K562 (cell line): Measurements from ENCODE around the gene ZNF581. TPM values are rescaled to one million over a fixed set of nuclear protein-coding genes. Genes with fewer than 3 reads are reported as not detected.
A peak's percentile ranks its signal among the peaks of the same experiment; 100 is the strongest.

Experiments used
- ASH1L ChIP-seq: fragments of 450-650 bp; IDR thresholded peaks from 2 replicates; pipeline ENCODE4 v1.6.1; 2018; ENCODE audit warnings: borderline replicate concordance, mild to moderate bottlenecking, low read depth; ENCODE audit not compliant: partially characterized antibody
- DLX4 ChIP-seq: fragments of 250-450 bp; sonication (Bioruptor Pico); IDR thresholded peaks from 2 replicates; pipeline ENCODE4 v1.6.1; 2021; ENCODE audit warnings: mild to moderate bottlenecking
- ETV6 ChIP-seq, 3 experiments: fragments of 150-350 bp in 1 of 3; sonication (generic) in 1 of 3; formaldehyde crosslinking in 1 of 3; IDR thresholded peaks; 2 replicates each; pipeline versions ENCODE4 v1.6.1 to v1.8.0; 2014 to 2022; ENCODE audit warnings: borderline replicate concordance in 2 of 3, low read depth in 2 of 3, antibody characterized with exemption in 1 of 3, low read length in 1 of 3, mild to moderate bottlenecking in 1 of 3, missing genetic modification reagents in 1 of 3
- FOXK2 ChIP-seq, 2 experiments: fragments of 450-650 bp; IDR thresholded peaks in 1 of 2; conservative IDR thresholded peaks in 1 of 2; 2 replicates each; pipeline ENCODE4 v1.6.1; 2016; ENCODE audit warnings: low read depth in 2 of 2, mild to moderate bottlenecking in 1 of 2
- GABPA ChIP-seq: fragments of 200-800 bp; sonication (Bioruptor generic); conservative IDR thresholded peaks from 2 replicates; pipeline ENCODE4 v1.6.1; 2016; ENCODE audit warnings: low read depth, missing genetic modification characterization, missing compliant biosample characterization
- MEF2A ChIP-seq: IDR thresholded peaks from 2 replicates; pipeline ENCODE4 v1.6.1; 2011; ENCODE audit warnings: low read depth, mild to moderate bottlenecking, low read length, moderate library complexity; ENCODE audit not compliant: control insufficient read depth
- NCOA6 ChIP-seq: fragments of 450-650 bp; IDR thresholded peaks from 2 replicates; pipeline ENCODE4 v1.6.1; 2017; ENCODE audit warnings: mild to moderate bottlenecking
- NFRKB ChIP-seq: fragments of 450-650 bp; IDR thresholded peaks from 2 replicates; pipeline ENCODE4 v1.6.1; 2016; ENCODE audit warnings: low read depth
- PREB ChIP-seq: sonication (generic); formaldehyde crosslinking; IDR thresholded peaks from 2 replicates; pipeline ENCODE4 v1.8.1; 2023; ENCODE audit warnings: mild to moderate bottlenecking, missing genetic modification reagents
- SRF ChIP-seq, 2 experiments: fragments of 250-450, 450-650 bp in 1 of 2; sonication (Bioruptor Pico) in 1 of 2; sonication (generic) in 1 of 2; formaldehyde crosslinking; IDR thresholded peaks; 2 replicates each; pipeline versions ENCODE4 v1.5.0 to v1.5.1; 2020 to 2022; ENCODE audit warnings: mild to moderate bottlenecking in 1 of 2, missing genetic modification reagents in 1 of 2
- XRCC3 ChIP-seq: fragments of 450-650 bp; IDR thresholded peaks from 2 replicates; pipeline ENCODE4 v1.6.1; 2017; ENCODE audit warnings: mild to moderate bottlenecking, moderate library complexity
- polyA plus RNA-seq, 8 experiments: library from polyadenylated mRNA; depleted of rRNA in 4 of 8; stranded (reverse) in 5 of 8; unstranded in 3 of 8; fragments of >200 nt; fragmentation: Nextera tagmentation in 2 of 8; fragmentation: Illumina TruSeq in 1 of 8; extraction: Ambion mirVana in 2 of 8; extraction: Trizol in 1 of 8; gene quantifications; 2 replicates each; pipeline versions ENCODE4 v1.2.1 to v1.2.3, GENCODE V29; 2011 to 2014; ENCODE audit warnings: inconsistent platforms in 1 of 8, missing spikeins in 1 of 8
- total RNA-seq, 7 experiments: library from RNA; depleted of rRNA in 6 of 7; stranded (reverse); fragments of >200 nt in 6 of 7; fragmentation: Illumina TruSeq in 2 of 7; extraction: Trizol in 2 of 7; gene quantifications; 2 replicates each; pipeline versions ENCODE4 v1.2.1 to v1.2.3, GENCODE V29; 2011 to 2021; ENCODE audit warnings: low replicate concordance in 1 of 7
- TF ChIP-seq, protein P1 (sequence below): fragments of 450-650 bp; IDR thresholded peaks from 2 replicates; pipeline ENCODE4 v1.6.1; 2016; ENCODE audit warnings: borderline replicate concordance
- TF ChIP-seq, protein P2 (sequence below): fragments of 450-650 bp; IDR thresholded peaks from 2 replicates; pipeline ENCODE4 v1.6.1; 2016; ENCODE audit warnings: low read depth

ZNF581 gene
- total and polyA plus RNA-seq, 9 of the 15 experiments (the other 6 are each of a cell fraction or from before 2014, with no cell fraction given): 2.4 to 39.4 (median 15.4) TPM

DNA sequence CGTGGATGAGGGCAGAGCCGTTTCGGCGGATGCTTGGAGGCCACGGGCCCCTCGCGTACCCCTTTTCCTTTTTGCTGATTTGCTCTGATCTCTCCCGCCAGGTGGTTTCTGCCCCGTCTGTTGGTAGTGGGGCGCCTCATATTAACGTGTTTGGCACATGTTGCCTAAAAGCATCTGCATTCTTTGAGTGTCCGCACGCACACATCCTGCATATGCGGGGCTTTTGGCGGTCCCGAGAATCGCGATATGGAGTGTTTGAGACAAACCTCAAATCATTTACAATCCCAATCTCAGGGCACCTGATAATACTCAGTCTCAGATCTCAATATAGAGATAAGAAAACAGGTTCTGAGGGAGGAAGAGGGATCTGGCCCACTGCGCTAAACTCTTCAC, 12.2 kb downstream of the ZNF581 start (continued):
- TF ChIP-seq, protein P1, sequence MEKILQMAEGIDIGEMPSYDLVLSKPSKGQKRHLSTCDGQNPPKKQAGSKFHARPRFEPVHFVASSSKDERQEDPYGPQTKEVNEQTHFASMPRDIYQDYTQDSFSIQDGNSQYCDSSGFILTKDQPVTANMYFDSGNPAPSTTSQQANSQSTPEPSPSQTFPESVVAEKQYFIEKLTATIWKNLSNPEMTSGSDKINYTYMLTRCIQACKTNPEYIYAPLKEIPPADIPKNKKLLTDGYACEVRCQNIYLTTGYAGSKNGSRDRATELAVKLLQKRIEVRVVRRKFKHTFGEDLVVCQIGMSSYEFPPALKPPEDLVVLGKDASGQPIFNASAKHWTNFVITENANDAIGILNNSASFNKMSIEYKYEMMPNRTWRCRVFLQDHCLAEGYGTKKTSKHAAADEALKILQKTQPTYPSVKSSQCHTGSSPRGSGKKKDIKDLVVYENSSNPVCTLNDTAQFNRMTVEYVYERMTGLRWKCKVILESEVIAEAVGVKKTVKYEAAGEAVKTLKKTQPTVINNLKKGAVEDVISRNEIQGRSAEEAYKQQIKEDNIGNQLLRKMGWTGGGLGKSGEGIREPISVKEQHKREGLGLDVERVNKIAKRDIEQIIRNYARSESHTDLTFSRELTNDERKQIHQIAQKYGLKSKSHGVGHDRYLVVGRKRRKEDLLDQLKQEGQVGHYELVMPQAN: peak; percentile 91
- TF ChIP-seq MEF2A: no peak
- TF ChIP-seq NCOA6: no peak
- peak in 1 of 2 experiments; percentile 19; a peak in 1 of 4 replicates for TF ChIP-seq SRF (CRISPR knock-in tag; IDR thresholded peaks at IDR 0.05)
- 0 out of 4 replicates have a peak, but pooled peaks of 1 of the 2 experiments have one; percentile 9 for TF ChIP-seq FOXK2 (conservative IDR thresholded peaks at IDR 0.05 in 1 of 2, IDR thresholded peaks at IDR 0.05 in 1 of 2; ENCODE audit: low read depth in 2 of 2)
- no peak for TF ChIP-seq ASH1L
- peak; percentile 58; the same call in 1 of the 2 replicates for TF ChIP-seq NFRKB
- peak; percentile 69 for TF ChIP-seq GABPA (tag)
- no peak for TF ChIP-seq PREB (CRISPR knock-in tag)
- TF ChIP-seq, protein P2, sequence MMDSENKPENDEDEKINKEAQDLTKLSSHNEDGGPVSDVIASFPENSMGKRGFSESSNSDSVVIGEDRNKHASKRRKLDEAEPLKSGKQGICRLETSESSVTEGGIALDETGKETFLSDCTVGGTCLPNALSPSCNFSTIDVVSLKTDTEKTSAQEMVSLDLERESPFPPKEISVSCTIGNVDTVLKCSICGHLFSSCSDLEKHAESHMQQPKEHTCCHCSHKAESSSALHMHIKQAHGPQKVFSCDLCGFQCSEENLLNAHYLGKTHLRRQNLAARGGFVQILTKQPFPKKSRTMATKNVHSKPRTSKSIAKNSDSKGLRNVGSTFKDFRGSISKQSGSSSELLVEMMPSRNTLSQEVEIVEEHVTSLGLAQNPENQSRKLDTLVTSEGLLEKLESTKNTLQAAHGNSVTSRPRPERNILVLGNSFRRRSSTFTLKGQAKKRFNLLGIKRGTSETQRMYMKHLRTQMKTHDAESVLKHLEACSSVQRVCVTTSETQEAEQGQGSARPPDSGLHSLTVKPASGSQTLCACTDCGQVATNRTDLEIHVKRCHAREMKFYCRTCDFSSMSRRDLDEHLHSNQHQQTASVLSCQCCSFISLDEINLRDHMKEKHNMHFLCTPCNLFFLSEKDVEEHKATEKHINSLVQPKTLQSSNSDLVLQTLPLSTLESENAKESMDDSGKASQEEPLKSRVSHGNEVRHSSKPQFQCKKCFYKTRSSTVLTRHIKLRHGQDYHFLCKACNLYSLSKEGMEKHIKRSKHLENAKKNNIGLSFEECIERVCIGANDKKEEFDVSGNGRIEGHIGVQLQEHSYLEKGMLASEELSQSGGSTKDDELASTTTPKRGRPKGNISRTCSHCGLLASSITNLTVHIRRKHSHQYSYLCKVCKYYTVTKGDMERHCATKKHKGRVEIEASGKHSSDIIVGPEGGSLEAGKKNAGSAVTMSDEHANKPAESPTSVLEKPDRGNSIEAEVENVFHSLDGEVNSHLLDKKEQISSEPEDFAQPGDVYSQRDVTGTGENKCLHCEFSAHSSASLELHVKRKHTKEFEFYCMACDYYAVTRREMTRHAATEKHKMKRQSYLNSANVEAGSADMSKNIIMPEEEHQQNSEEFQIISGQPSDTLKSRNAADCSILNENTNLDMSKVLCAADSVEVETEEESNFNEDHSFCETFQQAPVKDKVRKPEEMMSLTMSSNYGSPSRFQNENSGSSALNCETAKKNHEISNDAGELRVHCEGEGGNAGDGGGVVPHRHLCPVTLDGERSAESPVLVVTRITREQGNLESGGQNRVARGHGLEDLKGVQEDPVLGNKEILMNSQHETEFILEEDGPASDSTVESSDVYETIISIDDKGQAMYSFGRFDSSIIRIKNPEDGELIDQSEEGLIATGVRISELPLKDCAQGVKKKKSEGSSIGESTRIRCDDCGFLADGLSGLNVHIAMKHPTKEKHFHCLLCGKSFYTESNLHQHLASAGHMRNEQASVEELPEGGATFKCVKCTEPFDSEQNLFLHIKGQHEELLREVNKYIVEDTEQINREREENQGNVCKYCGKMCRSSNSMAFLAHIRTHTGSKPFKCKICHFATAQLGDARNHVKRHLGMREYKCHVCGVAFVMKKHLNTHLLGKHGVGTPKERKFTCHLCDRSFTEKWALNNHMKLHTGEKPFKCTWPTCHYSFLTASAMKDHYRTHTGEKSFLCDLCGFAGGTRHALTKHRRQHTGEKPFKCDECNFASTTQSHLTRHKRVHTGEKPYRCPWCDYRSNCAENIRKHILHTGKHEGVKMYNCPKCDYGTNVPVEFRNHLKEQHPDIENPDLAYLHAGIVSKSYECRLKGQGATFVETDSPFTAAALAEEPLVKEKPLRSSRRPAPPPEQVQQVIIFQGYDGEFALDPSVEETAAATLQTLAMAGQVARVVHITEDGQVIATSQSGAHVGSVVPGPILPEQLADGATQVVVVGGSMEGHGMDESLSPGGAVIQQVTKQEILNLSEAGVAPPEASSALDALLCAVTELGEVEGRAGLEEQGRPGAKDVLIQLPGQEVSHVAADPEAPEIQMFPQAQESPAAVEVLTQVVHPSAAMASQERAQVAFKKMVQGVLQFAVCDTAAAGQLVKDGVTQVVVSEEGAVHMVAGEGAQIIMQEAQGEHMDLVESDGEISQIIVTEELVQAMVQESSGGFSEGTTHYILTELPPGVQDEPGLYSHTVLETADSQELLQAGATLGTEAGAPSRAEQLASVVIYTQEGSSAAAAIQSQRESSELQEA: no peak
- TF ChIP-seq ETV6 (IDR thresholded peaks at IDR 0.05; ENCODE audit: borderline replicate concordance in 1 of 2, low read depth in 2 of 2, low read length in 1 of 2): no peak
- no peak for TF ChIP-seq ETV6 (CRISPR knock-in tag; IDR thresholded peaks at IDR 0.05; ENCODE audit: borderline replicate concordance)
- no peak for TF ChIP-seq DLX4 (CRISPR knock-in tag)
- TF ChIP-seq XRCC3: no peak
